DND-41 (cell line): Measurements from ENCODE around the gene PHRF1.
"Not testable (repeated sequence)": the region's sequence is repeated elsewhere in the genome, so short reads cannot be mapped to it uniquely, and the experiment has no call there.

ENCODE experiments used
- ATAC-seq: fragments of 200-7000 bp; cut with Tn5 transposase; 3 replicates; pipeline ENCODE4 v1.9.1; 2021; ENCODE audit warnings: low read depth; ENCODE audit not compliant: insufficient read depth
- DNase-seq: peaks from one replicate; pipeline ENCODE4 v3.0.0-alpha.2; 2020
- H2AFZ ChIP-seq: 2 replicates; pipeline ENCODE4 v1.6.0; 2012; ENCODE audit warnings: low read depth, low read length
- H3K27ac ChIP-seq: 2 replicates; pipeline ENCODE4 v1.5.1; 2012; ENCODE audit warnings: low read length, inconsistent platforms
- H3K27me3 ChIP-seq: fragments of 200-600 bp; sonication (generic); 2 replicates; pipeline ENCODE4 v1.6.0; 2012; ENCODE audit warnings: low read length, mild to moderate bottlenecking, inconsistent platforms; ENCODE audit not compliant: insufficient read depth, poor library complexity
- H3K36me3 ChIP-seq: 2 replicates; pipeline ENCODE4 v1.5.1; 2012; ENCODE audit warnings: low read length, inconsistent platforms; ENCODE audit not compliant: insufficient read depth
- H3K4me1 ChIP-seq: 2 replicates; pipeline ENCODE4 v1.5.1; 2012; ENCODE audit warnings: mild to moderate bottlenecking, low read length; ENCODE audit not compliant: insufficient read depth
- H3K4me2 ChIP-seq: 2 replicates; pipeline ENCODE4 v1.6.0; 2012; ENCODE audit warnings: mild to moderate bottlenecking, moderate library complexity, low read length, inconsistent platforms; ENCODE audit not compliant: insufficient read depth
- H3K4me3 ChIP-seq, 2 experiments: fragments of 200-600 bp in 1 of 2; shearing (Covaris generic) in 1 of 2; 2 replicates each; pipeline ENCODE4 v1.5.1; 2012 to 2016; ENCODE audit warnings: inconsistent platforms in 2 of 2, low read length in 2 of 2, mild to moderate bottlenecking in 2 of 2, low read depth in 1 of 2, moderate library complexity in 1 of 2
- H3K79me2 ChIP-seq: 2 replicates; pipeline ENCODE4 v1.6.0; 2012; ENCODE audit warnings: low read length, inconsistent platforms; ENCODE audit not compliant: insufficient read depth
- H3K9ac ChIP-seq: 2 replicates; pipeline ENCODE4 v1.6.0; 2012; ENCODE audit warnings: low read depth, mild to moderate bottlenecking, inconsistent platforms, low read length, moderate library complexity
- H3K9me3 ChIP-seq: 2 replicates; pipeline ENCODE4 v1.5.1; 2012; ENCODE audit warnings: low read length, moderate library complexity, mild to moderate bottlenecking, inconsistent platforms; ENCODE audit not compliant: insufficient read depth, severe bottlenecking
- H4K20me1 ChIP-seq: 2 replicates; pipeline ENCODE4 v1.6.0; 2012; ENCODE audit warnings: low read length; ENCODE audit not compliant: insufficient read depth
- CTCF ChIP-seq: IDR thresholded peaks from 2 replicates; pipeline ENCODE4 v1.5.1; 2012; ENCODE audit warnings: borderline replicate concordance, low read length, moderate library complexity, mild to moderate bottlenecking; ENCODE audit not compliant: poor library complexity, severe bottlenecking; ENCODE audit errors: extremely low read depth
- EZH2 ChIP-seq: IDR thresholded peaks from 3 replicates; pipeline ENCODE4 v1.6.1; 2012; ENCODE audit warnings: borderline replicate concordance, low read depth, mild to moderate bottlenecking, moderate library complexity, low read length, inconsistent platforms; ENCODE audit not compliant: severe bottlenecking

The PHRF1 gene

GRCh38 chr11:573146-573759, 3.0 kb upstream of the PHRF1 start:
- no peak overlapping the region for H3K9ac ChIP-seq
- TF ChIP-seq CTCF (no peak), EZH2 (no peak)
- ATAC-seq, result no peak
- no peak for DNase-seq
- H3K4me1 ChIP-seq, result peaks cover 33% of the 10 kb centered on the region
- H3K27ac ChIP-seq, result no peak overlapping the region
- H3K9me3 ChIP-seq, result no peaks in the 10 kb centered on the region
- peaks cover 15% of the 10 kb centered on the region for H4K20me1 ChIP-seq
- H3K79me2 ChIP-seq, result peaks cover 18% of the 10 kb centered on the region
- H3K4me3 ChIP-seq, result no peak overlapping the region
- peaks cover 18% of the 10 kb centered on the region for H3K36me3 ChIP-seq
- no peak overlapping the region for H2AFZ ChIP-seq
- H3K4me2 ChIP-seq, result no peak overlapping the region
- no peaks in the 10 kb centered on the region for H3K27me3 ChIP-seq

GRCh38 chr11:574031-574570, 2.2 kb upstream of the PHRF1 start:
- H2AFZ ChIP-seq, result not testable (repeated sequence)

GRCh38 chr11:574632-575312, 1.5 kb upstream of the PHRF1 start:
- Histone ChIP-seq H3K9ac (peak overlapping the region; percentile 61; the same call in 1 of the 2 replicates), H4K20me1 (peaks cover 30% of the 10 kb centered on the region), H3K79me2 (peaks cover 33% of the 10 kb centered on the region), H3K36me3 (peaks cover 28% of the 10 kb centered on the region), H2AFZ (no peak overlapping the region), H3K4me1 (peaks cover 38% of the 10 kb centered on the region), H3K27me3 (no peaks in the 10 kb centered on the region), H3K4me3 (peak overlapping the region in 1 of 2 experiments; percentile 60; a peak in 2 of 4 replicates), H3K9me3 (no peaks in the 10 kb centered on the region), H3K27ac (no peak overlapping the region), H3K4me2 (peak overlapping the region; percentile 96)
- TF ChIP-seq EZH2, result no peak
- no peak for TF ChIP-seq CTCF
- ATAC-seq (no peak), DNase-seq (no peak)

More at GRCh38 chr11:574031-574570, 2.2 kb upstream of the PHRF1 start:
- H3K27ac ChIP-seq, H3K27me3 ChIP-seq, H3K9ac ChIP-seq, H3K4me3 ChIP-seq, H3K4me2 ChIP-seq, ATAC-seq, DNase-seq, H3K9me3 ChIP-seq: not testable (repeated sequence)
- H4K20me1 ChIP-seq, result peaks cover 23% of the 10 kb centered on the region
- H3K36me3 ChIP-seq, result peaks cover 21% of the 10 kb centered on the region
- peaks cover 26% of the 10 kb centered on the region for H3K79me2 ChIP-seq
- peaks cover 38% of the 10 kb centered on the region for H3K4me1 ChIP-seq
